Activated T-cell treated with anti-CD3 and anti-CD28 coated beads, Interleukin-2, amount 50 U/mL, for 48 hours (primary cell): ENCODE measurements around the gene DNAJA3.

Experiments used
- DNase-seq, 2 experiments: peaks; one replicate each; pipeline ENCODE4 v3.0.0-alpha.2; 2020

DNAJA3 gene

GRCh38 chr16:4475880-4476788 lies 50.5 kb downstream of the DNAJA3 start, which contains the start of gene HMOX2:
HMOX2 (plus strand) TSS chr16:4476398; CDS start chr16:4505525, 29,127 bp downstream.
- DNase-seq = peak; percentile 98 to 99

GRCh38 chr16:4477966-4478365 lies 52.3 kb downstream of the DNAJA3 start:
- no peak for DNase-seq

GRCh38 chr16:4481526-4481925 lies 55.9 kb downstream of the DNAJA3 start:
- DNase-seq = no peak

- DNase-seq = no peak
Measured at GRCh38 chr16:4481963-4482362, 56.3 kb downstream of the DNAJA3 start.

GRCh38 chr16:4486126-4486893 lies 60.6 kb downstream of the DNAJA3 start:
- no peak for DNase-seq

GRCh38 chr16:4487955-4488498 lies 62.4 kb downstream of the DNAJA3 start:
- DNase-seq = no peak

- DNase-seq = no peak
Measured at GRCh38 chr16:4488499-4488967, 62.9 kb downstream of the DNAJA3 start.

- DNase-seq = no peak
Measured at GRCh38 chr16:4489030-4489429, 63.4 kb downstream of the DNAJA3 start.

- DNase-seq = no peak
Measured at GRCh38 chr16:4491898-4492297, 66.2 kb downstream of the DNAJA3 start.

- DNase-seq = no peak
Measured at GRCh38 chr16:4494746-4495490, 69.2 kb downstream of the DNAJA3 start.

- DNase-seq = no peak
Measured at GRCh38 chr16:4495766-4496165, 70.1 kb downstream of the DNAJA3 start.

GRCh38 chr16:4496305-4496704 lies 70.6 kb downstream of the DNAJA3 start:
- DNase-seq = no peak

GRCh38 chr16:4498546-4499195 lies 73.0 kb downstream of the DNAJA3 start:
- DNase-seq = no peak

GRCh38 chr16:4499196-4499555 lies 73.5 kb downstream of the DNAJA3 start:
- no peak for DNase-seq

GRCh38 chr16:4500272-4500671 lies 74.6 kb downstream of the DNAJA3 start:
- no peak for DNase-seq

- no peak for DNase-seq
Measured at GRCh38 chr16:4501071-4501478, 75.4 kb downstream of the DNAJA3 start.

GRCh38 chr16:4505356-4506147 lies 79.9 kb downstream of the DNAJA3 start:
- peak; percentile 72 to 77 for DNase-seq
